Right lung (tissue), 5 donors: Measurements from ENCODE around the gene GRIK3. TPM values are rescaled to one million over a fixed set of nuclear protein-coding genes. Genes with fewer than 3 reads are reported as not detected.
A peak's percentile ranks its signal among the peaks of the same experiment; 100 is the strongest.
"Not testable (repeated sequence)": the region's sequence is repeated elsewhere in the genome, so short reads cannot be mapped to it uniquely, and the experiment has no call there.

Experiments
- DNase-seq, 2 donors: peaks; one replicate each; pipeline ENCODE4 v3.0.0-alpha.2; 2013
- polyA plus RNA-seq, 5 donors: library from polyadenylated mRNA; unstranded; fragments of 120-200 nt; gene quantifications; one replicate each; pipeline versions ENCODE4 v1.2.1 to v1.2.3, GENCODE V29; 2013; ENCODE audit warnings: inconsistent platforms in 1 of 5, low replicate concordance in 1 of 5; ENCODE audit not compliant: insufficient read length in 5 of 5, insufficient read depth in 1 of 5

GRIK3 gene
- polyA plus RNA-seq, 5 donors, result 0.35 to 1.00 (median 0.54) TPM

DNA sequence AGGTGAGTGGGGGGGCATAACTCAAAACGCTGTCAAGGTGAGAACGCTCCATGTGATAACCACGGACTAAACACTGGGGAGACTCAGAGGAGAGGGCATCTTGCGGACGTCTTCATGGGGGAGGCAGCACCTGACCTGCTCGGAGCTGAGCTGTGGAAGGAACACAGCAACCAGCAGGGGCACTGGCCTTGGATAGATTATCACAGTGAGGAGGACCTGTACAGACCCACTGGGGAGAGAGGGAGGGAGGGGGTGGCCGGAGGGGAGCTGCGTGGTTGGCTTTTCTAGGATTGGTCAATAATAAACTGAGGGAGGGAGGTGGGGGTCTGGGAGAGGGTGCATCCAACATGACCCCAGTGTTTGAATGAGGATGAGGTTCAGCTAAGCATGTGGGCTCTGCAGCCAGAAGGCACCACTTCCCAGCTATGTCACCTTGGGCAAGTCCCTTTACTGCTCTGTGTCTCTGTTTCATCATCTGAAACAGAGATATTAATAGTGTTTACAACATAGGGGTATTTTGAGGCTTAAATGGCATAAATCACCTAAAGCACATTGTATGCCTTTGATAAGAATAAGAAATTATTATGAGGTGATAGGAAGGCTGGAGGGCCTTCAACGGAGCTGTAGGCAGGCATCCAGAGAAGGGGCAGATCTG is 123.3 kb downstream of the GRIK3 start:
- no peak for DNase-seq

DNA sequence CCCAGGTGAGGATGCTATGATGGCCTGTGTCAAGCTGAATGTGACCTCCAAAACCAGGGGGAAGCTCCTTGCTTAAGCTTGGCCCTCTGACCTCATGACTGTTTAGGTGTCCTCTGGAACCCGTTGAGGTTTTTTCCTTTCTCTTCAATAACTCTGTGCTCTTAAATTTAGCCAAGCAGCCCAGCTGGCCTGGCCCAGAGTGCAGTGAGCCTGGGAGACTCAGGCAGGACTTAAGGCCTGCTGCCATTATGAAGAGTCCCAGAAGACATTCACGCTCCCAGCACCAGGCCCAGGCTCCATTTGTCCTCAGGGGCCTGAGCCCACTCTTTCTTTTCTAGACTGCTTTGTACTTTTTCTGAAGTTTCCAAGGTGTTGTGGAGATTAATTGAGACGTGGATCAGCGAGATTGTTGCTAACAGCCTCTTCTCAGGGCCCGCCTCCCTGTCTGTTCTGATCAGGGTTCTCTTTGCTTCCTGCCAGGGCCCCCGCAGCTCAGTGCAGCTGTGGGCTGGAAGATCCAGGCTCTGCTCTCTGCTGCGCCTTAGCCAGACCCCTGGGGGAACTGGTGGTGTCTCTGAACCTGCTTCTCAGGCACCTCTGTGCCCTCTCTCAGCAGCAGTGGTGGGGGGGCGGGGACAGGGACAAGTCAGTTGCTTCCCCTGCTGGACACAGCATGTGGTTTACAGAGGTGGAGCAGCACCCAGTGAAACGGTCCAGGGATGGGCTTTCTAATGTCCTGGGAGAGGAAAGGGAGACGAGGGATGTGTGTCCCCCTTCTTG is 124.2 kb downstream of the GRIK3 start:
- DNase-seq, result no peak

DNA sequence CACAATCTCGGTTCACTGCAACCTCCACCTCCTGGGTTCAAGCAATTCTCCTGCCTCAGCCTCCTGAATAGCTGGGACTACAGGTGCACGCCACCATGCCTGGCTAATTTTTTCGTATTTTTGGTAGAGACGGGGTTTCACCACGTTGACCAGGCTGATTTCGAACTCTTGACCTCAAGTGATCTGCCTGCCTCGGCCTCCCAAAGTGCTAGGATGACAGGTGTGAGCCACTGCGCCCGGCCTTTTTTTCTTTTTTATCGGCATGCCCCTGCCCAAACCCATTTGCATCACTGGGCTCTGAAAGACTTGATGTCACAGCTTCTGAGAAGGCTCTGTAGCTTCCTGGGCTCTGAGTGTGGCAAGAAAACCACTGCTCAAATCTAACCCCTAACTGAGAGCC is 125.0 kb downstream of the GRIK3 start:
- DNase-seq, result not testable (repeated sequence)

DNA sequence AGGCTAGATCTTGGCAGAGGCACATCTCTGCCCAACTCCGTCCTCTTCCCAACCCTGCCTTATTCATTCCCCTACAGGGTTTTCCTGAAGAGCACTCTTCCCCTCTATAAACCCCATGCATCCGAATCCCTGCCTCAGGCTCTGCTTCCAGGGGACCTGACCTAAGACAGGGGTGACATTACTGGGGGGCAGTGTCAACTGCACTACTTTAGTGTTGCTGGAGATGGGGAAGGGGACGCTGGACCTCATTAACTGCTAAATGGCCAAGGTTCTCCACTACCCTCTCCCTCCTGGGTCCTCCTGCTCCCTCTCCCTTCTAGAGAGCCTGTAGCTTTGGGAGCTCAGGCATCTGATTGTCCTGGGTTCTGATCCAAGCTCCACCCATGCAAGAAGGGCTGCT is 126.2 kb downstream of the GRIK3 start:
- DNase-seq, result no peak

DNA sequence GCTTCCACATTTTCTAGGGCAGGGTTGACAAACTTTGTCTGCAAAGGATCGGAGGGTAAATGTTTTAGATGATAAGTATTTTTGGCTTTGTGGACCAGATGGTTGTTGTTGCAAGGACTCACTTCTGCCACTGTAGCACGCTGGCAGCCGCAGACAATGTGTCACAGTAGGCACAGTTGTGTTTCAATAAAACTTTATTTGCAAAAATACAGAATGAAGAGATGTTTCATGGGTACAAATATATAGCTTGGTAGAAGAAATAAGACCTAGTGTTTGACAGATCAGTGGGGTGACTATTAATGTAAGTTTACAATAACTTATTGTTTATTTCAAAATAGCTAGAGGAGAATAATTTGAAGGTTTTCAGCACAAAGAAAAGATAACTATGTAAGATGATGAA is 127.8 kb downstream of the GRIK3 start:
- no peak for DNase-seq

DNA sequence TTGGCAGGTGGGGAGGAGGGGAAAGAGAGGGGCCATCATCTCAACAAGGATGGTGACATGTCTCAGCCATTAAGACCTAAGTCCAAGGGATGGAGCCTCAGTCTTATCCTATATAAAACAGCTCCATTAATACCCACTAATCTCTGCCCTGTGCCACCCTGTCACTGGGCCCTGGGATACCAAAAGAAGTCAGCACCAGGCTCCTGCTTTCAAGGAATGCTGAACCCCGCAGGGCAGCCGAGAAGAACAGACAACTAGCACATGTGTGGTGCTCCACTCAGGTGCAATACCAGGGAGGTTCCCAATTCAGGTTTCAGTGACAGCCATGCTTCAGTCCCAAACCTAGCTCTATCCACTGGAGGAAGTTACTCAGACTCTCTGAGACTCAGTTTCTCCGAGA is 128.4 kb downstream of the GRIK3 start:
- no peak for DNase-seq

DNA sequence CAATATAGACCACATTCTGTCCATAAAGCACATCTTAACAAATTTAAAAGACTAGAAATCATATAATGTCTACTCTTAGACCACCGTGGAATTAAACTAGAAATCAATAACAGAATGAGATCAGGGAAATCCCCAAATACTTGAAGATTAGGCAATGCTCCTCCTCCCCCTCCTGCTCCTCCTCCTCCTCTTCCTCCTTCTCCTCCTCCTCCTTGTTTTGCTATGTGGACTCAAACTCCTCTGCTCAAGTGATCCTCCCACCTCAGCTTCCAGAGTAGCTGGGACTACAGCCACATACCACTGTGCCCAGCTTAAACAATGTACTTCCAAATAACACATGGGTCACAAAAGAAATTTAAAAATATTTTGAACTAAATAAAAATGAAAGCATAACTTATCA is 134.2 kb downstream of the GRIK3 start:
- no peak for DNase-seq

DNA sequence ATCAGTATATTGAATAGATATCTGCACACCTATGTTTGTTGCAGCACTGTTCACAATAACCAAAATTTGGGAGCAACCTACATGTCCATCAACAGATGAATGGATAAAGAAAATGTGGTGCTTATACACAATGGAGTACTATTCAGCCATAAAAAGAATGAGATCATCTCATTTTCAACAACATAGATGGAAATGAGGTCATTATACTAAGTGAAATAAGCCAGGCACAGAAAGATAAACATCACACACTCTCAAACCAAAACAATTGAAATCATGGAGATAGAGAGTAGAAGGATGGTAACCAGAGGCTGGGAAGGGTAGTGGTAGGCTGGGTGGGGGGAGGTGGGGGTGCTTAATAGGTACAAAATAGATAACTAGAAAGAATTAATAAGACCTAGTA is 136.5 kb downstream of the GRIK3 start:
- not testable (repeated sequence) for DNase-seq

DNA sequence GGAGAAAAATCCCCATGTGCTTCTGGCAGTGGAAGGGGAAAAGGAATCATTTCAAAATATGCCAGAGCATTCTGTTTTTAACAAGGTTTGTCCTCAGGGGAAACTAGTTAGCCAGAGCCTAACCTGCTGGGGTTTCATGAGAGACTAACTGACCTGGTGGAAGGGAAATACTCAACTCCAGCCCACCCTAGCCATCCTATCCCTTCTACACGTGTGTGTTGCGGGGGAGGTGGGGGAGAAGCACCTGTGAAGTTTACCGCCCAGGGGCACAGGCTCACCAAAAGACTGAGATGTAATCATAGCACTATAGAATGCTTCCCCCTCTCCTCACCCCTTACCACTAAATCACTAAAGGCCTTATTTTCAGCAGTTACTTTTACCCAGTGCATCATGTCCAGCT is 139.5 kb downstream of the GRIK3 start:
- DNase-seq, result no peak

DNA sequence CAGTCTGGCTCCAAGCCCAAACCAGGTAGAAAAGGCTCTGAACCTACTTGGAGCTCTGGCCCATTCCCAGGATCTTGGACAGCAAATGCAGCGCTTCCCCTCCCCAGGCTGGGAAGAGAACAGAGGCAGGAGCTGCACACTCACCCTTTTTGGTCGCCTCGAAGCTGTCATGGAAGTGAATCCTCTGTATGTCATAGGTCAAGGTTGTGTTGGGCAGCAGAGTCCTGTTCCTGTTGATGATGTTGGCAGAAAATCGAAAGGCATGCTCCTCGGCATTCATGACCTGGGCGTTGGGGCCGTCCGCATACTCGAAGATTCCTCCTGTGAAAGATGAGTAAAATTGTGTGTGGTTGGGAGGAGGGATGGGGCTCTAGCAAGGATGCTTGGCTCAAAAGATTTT is 143.5 kb downstream of the GRIK3 start:
- DNase-seq, result no peak

DNA sequence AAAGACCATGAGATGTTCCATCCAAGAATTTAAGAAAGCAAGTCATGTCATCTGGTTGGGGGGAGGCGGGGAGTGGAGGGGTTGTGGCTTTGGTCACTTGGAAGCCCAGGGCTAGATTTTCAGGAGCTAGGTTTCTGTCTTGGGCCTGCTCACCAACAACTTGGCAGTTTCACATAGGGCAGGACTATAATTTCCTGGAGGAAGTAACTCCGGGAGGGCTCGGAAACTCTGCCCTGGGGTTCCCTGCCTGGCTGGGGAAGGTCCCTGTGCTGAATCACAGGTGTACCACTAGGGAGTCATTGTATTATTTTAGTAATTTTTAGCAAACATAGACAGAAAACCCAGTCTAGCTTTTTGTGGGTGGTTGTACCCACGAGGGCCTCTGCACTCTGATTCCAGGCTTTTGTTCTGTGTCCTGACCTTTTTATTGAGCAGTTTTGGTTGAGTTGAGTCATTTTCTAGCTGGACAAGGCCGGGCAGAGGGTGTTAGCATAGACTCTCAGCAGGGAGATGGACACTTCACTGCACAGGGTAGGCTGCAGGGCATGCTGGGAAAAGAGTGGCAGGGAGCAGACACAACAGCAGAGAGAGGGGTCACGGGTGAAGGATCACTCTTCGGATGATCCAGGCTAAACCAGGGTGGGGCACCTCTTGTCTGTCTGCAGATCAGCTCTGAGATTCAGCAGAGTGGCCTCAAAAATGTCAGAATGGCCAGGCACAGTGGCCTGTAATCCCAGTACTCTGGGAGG is 144.7 kb downstream of the GRIK3 start:
- no peak for DNase-seq

DNA sequence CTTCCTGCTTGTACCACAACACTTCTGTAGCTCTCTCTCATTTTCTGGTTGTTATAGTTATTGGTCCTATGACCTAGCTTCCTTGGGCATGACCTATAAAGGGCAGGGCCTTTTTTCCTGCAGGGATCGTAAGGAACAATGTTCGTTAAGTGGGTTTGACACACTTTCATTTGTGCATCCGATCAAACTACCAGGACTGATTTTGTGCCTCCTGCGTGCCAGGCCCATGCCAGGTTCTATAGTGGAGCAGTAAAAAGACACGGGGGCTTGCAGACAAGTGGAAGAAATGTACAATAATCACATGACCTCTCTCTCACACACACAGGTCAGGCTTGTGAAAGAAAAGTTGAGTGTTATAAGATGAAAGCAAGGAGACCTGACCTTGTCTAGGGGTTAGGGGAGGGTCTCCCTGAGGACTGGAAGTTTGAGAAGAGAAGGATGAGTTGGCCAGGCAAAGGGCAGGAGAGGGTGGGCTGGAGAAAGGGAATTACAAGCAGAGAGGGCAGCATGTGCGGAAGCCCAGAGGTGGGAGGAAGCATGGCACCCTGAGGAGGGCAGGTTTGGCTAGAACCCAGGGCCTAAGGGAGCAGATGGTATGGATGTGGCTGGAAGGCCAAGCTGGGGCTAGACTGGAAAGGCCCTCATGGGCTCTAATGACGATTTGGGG is 145.4 kb downstream of the GRIK3 start:
- no peak for DNase-seq

DNA sequence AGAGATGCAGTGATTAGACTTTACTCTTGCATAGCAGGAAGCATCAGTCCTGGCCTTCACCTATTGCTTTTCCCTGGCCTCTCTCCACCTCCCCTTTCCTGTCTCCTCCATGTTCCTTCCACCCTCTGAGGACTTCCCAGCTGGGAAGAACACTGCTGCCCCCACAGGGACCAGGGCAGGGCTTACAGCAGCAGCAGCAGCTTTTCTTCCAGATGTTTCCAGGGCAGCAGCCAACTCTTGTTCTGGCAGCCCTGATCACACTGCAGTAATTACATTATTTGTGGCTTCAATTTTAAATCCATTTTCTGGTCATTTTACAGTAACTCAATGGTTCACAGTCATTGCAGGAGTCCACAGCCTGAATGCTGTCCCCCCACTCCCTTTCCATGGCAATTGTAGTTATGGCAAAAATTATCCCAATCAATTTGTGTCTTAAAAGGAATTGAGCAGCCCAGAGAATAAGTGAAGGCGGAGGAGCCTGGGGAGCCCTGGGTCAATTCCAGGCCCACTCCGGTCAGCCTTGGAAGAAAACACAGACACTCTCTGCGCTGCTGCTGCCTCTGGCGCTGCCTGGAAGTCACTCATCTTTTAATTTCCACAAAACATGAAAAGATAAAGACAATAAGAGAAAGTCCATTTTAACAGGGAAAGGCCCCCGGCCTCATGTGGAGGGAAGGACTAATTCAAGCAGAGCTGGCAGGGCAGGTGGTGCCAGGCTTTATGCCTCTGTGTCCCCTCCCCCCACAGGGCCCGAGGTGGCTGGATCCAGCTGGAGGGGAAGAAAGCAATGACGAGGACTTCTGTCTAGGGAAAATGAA is 148.6 kb downstream of the GRIK3 start:
- peak; percentile 42 to 51 for DNase-seq

DNA sequence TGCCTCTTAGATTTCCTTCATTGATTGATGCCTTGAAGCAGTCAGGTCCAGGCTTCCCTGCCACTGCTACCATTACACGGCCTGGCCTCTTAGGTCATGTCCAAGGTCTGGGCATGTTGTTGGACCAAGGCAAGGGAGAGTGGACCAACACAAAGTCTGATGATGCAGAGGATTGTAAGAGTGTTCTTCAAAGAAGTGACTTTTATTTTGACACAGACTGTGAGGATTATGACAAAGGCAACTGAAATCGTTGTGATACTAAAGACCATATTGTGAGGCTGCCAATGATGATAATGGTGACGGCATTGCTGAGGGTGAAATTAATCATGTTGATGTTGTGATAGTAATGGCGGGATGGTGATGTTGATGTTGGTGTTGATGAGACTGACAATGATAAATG is 149.5 kb downstream of the GRIK3 start:
- DNase-seq, result no peak

DNA sequence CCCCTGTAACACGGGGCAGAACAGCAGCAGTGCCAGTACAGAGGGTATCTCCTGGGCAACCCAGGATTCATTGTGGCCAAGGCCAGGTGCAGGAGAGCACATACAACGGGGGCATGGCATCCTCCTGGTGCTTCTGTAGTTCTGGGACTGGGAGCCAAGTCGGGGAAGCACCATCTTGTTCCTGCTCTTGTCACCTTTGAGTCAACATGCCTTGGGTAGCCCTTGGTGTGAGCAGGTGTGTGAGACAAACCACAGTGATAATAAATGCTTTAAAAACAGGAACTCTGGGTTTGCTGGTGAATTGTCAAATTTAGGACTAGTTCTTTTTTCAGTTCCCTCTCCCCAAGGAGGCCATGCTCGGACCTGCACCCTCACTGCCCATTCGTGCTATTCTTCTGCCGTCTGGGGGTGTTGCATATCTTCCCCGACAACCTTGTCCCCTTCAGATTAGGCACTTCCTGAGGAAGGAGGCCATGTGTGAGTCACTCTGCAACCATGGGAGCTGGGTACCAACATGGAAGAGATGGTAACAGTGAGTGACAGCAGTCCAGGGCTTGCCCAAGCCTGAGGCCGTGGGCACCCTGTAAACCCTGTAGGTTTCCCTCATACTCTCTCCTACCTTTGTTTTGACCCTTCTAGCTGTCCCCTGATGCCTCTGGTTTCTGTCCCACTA is 150.2 kb downstream of the GRIK3 start:
- no peak for DNase-seq

DNA sequence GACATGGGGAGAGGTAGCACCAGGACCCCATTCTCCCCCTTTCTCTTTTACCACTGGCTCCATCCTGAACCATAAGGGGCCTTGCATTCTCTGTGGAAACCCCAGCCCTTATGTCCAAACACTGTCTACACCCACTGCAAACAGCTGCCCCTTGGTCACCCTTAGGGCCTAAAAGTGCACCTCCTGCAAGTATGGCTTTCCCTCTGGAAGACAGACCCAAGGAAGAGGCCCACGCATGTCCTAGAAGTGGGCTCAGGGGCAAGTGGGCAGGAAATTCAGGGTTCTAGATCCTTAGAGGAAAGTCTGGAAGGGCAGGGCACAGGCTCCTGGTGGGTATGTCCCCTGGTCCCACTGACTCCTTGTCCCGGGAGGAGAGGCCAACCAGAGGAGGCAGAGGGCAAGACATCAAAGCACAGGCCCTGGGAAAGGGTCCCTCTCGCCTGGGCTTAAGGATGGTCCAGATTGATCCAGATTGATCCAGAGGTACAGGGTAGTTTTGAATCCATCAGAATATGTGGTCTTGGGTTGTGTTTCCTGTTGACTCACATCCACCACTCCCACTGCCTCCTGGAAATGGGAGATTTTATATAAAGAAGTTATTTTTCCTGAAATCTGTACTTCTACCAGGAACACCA is 150.9 kb downstream of the GRIK3 start:
- no peak for DNase-seq

DNA sequence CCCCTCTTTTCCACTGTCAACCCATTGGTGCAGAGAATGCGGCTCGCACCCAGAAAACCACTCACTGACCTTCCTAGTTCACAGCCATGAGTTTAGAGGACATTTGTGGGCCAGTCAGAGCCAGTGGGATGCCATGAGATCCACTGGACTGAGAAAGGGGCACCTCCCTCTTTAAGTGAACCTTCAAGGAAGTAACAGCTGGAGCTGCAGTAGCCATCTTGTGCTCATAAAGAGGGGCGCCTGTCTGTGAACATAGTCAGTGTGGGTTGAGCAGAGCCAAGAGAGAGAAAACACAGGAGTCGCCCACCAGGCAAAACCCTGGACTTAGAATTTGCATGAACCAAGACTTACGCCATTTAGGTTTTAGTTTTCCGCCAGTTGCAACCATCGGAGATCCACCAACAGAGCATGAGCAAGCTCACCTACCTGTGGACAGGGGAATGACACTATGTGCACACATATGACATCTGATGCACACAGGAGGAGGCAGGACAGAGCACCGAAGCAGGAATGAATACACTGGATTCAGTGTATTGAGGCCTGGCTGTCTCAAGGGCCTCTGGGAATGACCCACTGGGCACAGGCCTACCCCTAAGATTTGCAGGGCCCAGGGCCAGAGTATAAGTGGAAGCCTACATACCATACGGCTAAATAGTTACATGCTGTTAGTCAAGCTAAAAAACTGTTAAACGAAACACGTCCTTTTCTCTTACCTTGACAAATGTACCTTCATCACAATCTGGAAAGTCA is 151.6 kb downstream of the GRIK3 start:
- DNase-seq, result no peak

DNA sequence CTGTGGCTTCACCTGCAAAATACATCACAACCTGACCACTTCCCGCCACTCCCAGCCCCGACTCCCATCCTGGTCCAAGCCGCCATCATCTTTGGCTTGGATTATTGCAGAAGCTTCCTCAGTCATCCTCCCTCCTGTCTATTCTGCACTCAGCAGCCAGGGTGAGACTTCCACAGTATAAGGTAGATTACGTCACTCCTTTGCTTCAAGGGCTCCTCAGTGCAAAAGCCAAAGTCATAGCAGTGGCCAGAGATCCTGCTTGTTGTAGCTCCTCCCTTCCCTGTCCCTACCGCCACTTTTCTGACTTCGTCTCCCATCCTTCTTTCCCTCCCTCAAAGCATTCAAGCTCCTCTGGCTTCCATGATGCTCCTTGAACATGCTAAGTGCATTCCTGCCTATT is 152.8 kb downstream of the GRIK3 start:
- no peak for DNase-seq

DNA sequence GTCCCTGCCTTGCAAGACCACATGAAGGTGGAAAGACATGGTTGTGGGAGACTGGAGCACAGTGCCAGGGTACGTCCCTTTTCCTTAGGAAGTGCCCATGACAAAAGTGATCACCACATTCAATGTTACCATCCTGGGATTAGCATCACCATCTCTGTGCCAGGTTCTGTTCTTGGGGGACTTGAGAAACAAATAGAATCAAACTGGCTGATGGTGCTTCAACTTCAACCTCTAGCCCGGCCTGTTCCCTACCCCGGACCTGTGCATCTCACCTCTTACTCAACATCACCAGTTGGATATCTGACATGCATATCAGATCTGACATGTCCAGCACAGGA is 153.3 kb downstream of the GRIK3 start:
- DNase-seq, result no peak
